Pons (tissue), 1 donor: ENCODE measurements around the gene TWNK.

ENCODE experiments used
- DNase-seq: peaks from one replicate; pipeline ENCODE4 v3.0.0-alpha.2; 2016; ENCODE audit warnings: low spot score

TWNK gene

GRCh38 chr10:101011517-101012423 lies 24.4 kb downstream of the TWNK start:
- no peak for DNase-seq

- DNase-seq = peak; percentile 100
Measured at GRCh38 chr10:101012525-101013364, 25.4 kb downstream of the TWNK start.

- DNase-seq = no peak
Measured at GRCh38 chr10:101013365-101013825, 26.1 kb downstream of the TWNK start.

GRCh38 chr10:101014230-101014884 lies 27.0 kb downstream of the TWNK start:
- DNase-seq = peak; percentile 77

- no peak for DNase-seq
Measured at GRCh38 chr10:101014966-101015581, 27.7 kb downstream of the TWNK start.

GRCh38 chr10:101015582-101015973 lies 28.2 kb downstream of the TWNK start:
- DNase-seq = no peak

GRCh38 chr10:101016814-101017213 lies 29.5 kb downstream of the TWNK start:
- DNase-seq = no peak

GRCh38 chr10:101018118-101018599 lies 30.8 kb downstream of the TWNK start:
- DNase-seq = no peak

- DNase-seq = peak; percentile 80
Measured at GRCh38 chr10:101018600-101019439, 31.5 kb downstream of the TWNK start.

GRCh38 chr10:101019440-101019703 lies 32.0 kb downstream of the TWNK start:
- no peak for DNase-seq

- DNase-seq = no peak
Measured at GRCh38 chr10:101020427-101021075, 33.2 kb downstream of the TWNK start.

GRCh38 chr10:101021239-101021638 lies 33.9 kb downstream of the TWNK start:
- no peak for DNase-seq

- no peak for DNase-seq
Measured at GRCh38 chr10:101021692-101022251, 34.4 kb downstream of the TWNK start.

GRCh38 chr10:101022967-101023705 lies 35.8 kb downstream of the TWNK start:
- DNase-seq = no peak

- no peak for DNase-seq
Measured at GRCh38 chr10:101027106-101027720, 39.9 kb downstream of the TWNK start.

GRCh38 chr10:101028446-101029337 lies 41.3 kb downstream of the TWNK start:
- no peak for DNase-seq

- DNase-seq = no peak
Measured at GRCh38 chr10:101029520-101030295, 42.4 kb downstream of the TWNK start.
